SIG-M5 treated with dmso at 0.1 percent for 504 hours (cell line): ENCODE results near the gene MRPL41.
"Not testable (repeated sequence)": the region's sequence is repeated elsewhere in the genome, so short reads cannot be mapped to it uniquely, and the experiment has no call there.

Experiments used
- DNase-seq: peaks from one replicate; lab custom pipeline; 2025; ENCODE audit not compliant: unreplicated experiment; lab: John Stamatoyannopoulos, UW

MRPL41 gene

DNA sequence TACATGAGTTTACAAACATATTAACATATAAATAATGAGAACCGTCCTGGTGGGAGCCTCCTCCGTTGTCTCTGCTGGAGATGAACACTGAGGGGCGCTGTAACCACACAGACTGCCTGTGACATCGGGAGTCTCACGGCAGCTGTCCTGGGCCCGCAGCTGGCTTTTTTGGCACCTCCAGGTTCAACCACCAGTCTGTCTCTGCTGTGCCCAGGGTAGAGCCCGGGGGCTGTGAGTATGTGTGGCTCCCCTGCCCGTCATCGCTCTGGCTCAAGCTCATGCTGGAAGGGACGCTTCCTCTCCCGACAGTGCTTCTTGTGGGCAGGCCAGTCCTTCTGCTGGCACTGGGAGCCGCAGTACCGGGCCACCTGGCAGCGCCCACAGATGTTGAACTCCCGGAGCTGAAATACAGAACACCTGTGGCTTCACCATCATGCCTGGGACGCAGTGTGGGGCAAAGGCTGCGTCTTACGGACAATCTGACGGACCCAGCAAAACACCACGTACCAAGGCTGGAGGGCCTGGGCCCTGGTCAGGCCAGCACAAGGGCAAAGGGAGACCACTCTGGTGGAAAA is 30.7 kb downstream of the MRPL41 start:
- DNase-seq, result no peak

DNA sequence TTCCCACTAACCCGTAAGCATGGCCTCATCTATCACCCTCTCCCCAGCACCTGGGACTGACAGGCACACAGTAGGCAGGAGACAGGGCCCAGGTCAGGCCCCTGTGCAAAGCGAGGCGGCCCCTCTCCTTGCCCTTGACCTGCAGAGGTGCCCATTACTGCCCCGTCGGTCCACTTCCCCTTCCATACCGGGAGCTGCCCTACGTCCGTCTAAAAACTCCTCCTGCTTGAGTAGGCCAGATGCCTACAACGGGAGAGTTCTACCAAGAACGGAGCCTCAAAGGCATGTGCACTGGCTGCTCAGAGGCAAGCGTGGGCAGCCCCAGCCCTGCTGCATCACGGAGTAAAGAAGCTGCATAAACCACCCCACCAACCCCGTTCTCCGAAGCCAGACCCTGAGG is 31.7 kb downstream of the MRPL41 start:
- no peak for DNase-seq

DNA sequence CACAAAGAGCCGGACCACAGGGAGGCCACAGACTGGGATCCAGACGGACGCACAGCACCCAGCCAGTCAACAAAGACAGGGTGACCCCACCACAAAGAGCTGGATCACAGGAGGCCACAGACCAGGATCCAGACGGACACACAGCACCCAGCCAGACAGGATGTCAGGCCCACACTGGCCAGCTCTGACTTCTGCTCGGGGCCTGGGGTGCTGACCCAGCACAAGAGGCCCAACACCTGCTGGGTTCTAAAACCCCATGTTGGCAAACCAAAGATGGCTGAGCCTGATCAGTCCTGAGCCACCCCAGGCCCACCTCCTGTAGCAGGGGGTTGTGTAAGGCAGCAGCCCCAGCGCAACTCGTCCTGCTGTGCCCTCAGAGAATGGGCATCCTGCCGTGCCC is 32.3 kb downstream of the MRPL41 start:
- no peak for DNase-seq

DNA sequence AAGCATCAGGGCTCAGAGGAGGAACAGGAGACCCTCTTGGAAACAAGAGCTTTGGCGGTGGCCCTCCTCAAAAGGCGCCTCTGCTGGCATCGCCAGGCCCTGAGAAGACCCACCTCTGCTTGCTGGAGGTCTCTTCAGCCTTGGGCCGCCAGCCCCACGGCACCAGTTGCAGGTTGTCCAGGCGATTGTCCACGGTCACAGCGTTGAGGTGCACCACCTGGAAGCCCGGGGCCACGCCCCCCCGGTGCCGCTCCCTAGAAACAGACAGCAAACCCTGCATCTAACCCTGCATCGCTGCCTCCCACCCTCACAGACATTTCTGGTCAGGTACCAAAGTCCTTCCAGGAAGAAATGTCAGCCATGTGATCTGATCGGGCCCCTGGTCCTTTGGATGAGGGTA is 35.2 kb downstream of the MRPL41 start:
- DNase-seq, result no peak

DNA sequence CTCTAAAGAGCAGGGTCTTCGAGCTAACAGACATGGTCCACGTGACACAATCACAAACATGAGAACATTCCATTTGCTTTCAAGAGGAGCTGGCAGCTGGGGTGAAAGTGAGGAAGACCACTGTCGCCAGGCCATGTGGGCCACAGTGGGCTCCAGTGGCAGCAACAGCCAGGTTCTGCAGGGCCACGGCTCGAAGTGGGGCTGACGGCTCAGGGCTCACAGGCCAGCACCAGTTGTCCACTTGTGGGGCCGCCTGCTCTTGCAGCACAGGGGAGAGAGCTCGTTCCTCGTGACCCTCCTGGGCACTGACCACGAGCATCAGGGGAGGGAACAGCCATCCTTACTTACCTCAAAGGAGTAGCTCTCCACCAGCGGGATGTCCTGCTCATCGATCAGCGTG is 36.6 kb downstream of the MRPL41 start:
- no peak for DNase-seq

DNA sequence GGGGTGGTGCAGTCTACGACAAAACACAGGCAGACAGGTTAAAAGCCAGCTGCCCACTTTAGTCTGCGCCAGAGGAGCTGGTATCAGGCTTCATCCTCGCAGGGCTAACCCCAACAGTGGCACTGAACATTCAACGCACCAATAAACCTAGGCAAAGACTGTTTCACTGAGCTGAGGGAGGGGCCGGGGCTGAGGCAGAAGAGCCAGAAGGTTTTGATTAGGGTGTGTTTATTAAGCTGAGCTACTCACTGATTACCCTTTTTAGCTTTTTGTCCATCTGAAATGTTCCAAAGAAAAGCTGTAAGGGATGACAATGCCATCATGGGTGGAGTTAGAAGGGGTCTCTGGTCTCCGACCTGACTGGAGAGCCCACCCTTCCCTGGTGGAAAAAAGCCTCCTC is 37.2 kb downstream of the MRPL41 start:
- no peak for DNase-seq

DNA sequence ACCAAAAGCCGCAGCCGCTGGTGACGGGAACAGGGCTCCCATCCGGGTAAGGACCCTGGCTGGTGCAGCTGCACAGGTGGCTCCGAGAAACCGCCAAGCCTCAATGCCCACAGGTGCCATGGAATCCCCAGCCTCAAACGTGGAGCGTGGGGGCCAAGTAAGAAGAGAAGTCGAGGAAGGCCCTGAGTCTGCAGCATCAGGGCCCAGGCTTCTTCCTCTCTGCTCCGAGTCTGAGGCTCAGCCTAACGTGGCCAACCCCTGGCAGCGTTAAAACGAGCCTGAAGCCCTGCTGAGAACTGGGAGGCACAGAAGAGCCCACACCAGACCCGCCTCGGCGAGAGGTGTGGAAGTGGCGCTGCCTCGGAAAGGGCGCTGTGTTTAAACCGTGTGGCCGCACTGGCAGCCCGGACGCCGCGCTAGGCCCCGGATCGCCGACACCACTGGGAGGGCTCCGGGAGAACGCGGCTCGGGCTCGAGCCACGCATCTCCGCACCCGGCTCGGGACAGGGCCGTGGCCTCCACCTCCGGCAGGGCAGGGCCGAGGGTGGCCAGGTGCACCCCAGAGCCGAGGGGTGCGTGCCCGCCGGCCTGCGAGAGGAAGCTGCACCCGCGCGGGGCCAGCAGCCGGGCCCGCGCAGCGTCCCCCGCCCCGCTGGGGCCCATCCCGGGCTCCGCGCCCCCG is 37.9 kb downstream of the MRPL41 start:
- no peak for DNase-seq

DNA sequence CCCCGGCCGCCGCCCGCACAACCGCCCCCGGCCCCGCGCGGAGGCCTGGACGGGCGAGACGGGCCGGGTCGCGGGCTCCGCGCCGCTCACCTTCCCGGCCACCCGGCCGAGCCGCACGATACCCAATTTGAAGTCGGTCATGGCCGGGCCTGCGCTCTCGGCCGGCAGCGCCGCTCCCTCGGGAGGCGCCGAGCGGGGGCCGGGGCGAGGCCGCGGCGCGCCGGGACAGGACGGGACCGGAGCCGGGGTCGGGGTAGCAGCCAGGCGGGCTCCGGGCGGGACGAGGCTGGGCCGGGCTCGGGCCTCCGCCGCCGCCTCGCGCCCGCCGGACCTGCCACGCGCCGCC is 38.4 kb downstream of the MRPL41 start:
- DNase-seq, result no peak

DNA sequence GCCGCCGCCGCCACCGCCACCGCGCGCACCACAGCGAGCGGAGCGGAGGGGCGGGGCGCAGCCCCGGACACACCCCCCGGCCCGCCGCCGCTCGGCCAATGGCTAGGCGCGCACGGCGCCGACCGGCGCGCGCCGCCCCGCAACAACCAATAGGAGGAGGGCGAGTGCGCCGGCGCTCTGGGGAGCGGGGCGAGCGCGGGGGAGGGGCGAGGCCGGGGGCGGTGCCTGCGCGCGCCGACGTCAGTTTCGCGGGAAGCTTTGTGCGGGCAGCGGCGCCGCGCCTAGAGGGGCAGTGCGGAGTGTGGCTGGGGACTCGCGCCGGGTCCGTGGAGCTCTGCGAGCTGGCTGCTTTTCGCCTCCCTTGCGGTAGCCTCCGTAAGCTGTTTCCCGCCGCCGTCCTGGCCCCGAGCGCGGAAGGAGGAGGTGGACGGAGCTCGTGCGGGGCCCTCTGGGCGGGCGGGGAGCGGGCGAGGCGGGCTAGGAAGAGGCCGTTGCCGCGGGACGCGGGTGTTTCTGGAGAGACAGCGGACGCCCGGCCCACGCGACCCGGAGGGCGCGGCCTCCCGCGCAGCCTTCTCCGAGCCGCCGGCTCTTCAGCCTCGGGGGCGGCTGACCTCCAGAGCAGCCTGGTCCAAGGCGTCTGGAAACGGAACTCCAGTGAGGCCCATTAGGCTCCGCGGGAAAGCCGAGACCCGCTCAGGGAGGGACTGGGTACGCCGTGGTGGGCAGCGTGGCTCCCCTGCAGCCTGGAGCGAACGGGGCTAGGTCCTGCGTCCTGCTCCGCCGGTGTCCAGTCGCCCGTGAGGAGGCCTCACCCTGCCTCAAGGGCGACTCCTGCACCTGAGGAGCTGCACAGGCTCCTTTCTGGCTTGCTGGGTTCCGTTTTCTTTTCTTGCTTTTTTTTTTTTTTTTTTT is 39.0 kb downstream of the MRPL41 start, which contains the start of gene ZMYND19:
TSS of gene ZMYND19 (minus strand) at position 44 of the 915 bp plus-strand sequence. CDS start 249 bp downstream, outside the sequence.
- peak; percentile 77 for DNase-seq

DNA sequence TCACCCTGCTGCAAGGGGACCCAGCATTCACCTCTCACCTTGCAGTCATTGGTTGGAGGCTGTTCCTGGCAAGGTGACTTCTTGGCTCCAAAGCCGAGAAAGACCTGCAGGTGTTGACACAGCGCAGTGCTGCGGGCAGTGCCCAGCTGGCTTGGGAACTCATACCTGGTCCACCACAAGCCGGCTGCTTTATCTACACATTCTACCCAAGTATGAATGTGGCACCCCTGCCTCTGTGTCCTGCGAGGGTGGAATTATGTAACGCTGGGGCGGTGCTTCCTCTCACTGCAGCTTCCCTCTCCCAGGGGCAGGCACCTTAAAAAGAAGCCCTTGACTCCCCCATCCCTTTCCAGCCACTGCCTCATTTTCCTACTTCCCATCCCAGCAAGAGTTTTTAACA is 41.1 kb downstream of the MRPL41 start:
- DNase-seq, result peak; percentile 36

DNA sequence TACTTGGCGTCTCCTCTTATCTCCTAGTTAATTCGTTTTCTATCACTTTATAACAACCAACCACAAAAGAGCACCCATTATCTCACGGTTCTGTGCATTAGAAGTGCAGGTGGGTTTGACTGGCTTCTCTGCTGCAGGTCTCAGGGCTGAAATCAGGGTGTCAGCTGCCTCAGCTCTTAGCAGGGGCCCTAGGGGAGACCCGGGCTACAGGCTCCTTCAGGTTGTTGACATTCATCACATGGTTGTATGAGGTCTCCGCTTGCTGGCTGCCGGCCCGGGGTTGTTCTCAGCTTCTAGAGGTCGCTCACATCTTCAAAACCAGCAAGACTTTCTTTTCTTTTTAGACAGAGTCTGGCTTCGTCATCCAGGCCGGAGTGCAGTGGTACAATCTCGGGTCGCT is 41.5 kb downstream of the MRPL41 start:
- no peak for DNase-seq

DNA sequence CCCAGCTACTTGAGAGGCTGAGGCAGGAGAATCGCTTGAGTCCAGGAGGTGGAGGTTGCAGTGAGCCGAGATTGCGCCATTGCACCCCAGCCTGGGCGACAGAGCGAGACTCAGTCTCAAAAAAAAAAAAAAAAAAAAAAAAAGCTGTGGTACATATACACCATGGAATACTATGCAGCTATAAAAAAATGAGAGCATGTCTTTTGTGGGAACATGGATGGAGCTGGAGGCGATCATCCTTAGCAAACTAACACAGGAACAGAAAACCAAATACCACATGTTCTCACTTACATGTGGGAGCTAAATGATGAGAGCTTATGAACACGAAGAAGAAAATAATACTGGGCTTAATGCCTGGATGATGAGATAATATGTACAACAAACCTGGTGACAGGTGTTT is 44.9 kb downstream of the MRPL41 start:
- DNase-seq, result not testable (repeated sequence)

DNA sequence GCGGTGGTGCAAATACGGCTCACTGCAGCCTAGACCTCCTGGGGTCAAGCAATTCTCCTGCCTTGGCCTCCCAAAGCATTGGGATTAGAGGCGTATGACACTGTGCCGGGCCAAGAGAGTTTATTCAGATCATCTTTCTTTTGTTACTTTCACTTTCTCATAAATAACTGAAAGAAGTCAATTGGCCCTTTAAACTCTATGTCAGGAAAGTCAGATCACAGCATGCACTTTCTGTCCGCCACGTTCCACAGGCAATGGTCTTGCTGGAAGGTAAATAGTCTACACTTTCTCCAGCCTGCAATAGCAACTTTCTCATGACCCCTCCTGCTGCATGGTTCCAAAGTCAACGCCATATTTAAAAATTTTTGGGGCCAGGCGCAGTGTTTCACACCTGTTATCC is 47.3 kb downstream of the MRPL41 start:
- DNase-seq, result no peak
